A673 (cell line): ENCODE data around the gene CEP164. TPM values are rescaled to one million over a fixed set of nuclear protein-coding genes. Genes with fewer than 3 reads are reported as not detected.

ENCODE experiments used
- BruUV-seq: library from RNA; stranded (reverse); fragments of 400-500 nt; replicated peaks from 2 replicates; lab custom pipeline; 2021; lab: Mats Ljungman, UMichigan
- CTCF ChIA-PET: fragments of 300-600 bp; sonication (Branson Sonifier 250); formaldehyde crosslinking; loops from one replicate; lab custom pipeline; 2022; ENCODE audit warnings: antibody characterized with exemption; lab: Charles Lee
- POLR2A ChIA-PET: fragments of 300-600 bp; sonication (Branson Sonifier 250); formaldehyde crosslinking; loops from one replicate; lab custom pipeline; 2022; ENCODE audit warnings: antibody characterized with exemption; ENCODE audit not compliant: low non-redundant PET; lab: Charles Lee
- DNase-seq: peaks from one replicate; pipeline ENCODE4 v3.0.0-alpha.2; 2015; ENCODE audit warnings: low spot score
- H3K27ac ChIP-seq: fragments of 200-600 bp; sonication (generic); 2 replicates; pipeline ENCODE4 v1.5.1; 2016; ENCODE audit warnings: mixed run types, low read depth, mild to moderate bottlenecking, mixed read lengths, antibody characterized with exemption, low read length; ENCODE audit not compliant: poor library complexity, severe bottlenecking
- H3K27me3 ChIP-seq: fragments of 200-600 bp; sonication (generic); replicated peaks from 2 replicates; pipeline ENCODE4 v1.6.1; 2017; ENCODE audit warnings: mixed run types, low read depth, mild to moderate bottlenecking, mixed read lengths, antibody characterized with exemption, low read length; ENCODE audit not compliant: insufficient read depth, poor library complexity
- H3K36me3 ChIP-seq: fragments of 200-600 bp; sonication (generic); 2 replicates; pipeline ENCODE4 v1.6.1; 2016; ENCODE audit warnings: mixed run types, mild to moderate bottlenecking, mixed read lengths, antibody characterized with exemption, low read length; ENCODE audit not compliant: insufficient read depth, poor library complexity, severe bottlenecking
- H3K4me1 ChIP-seq: fragments of 200-600 bp; sonication (generic); 2 replicates; pipeline ENCODE4 v1.6.1; 2017; ENCODE audit warnings: mixed run types, mild to moderate bottlenecking, mixed read lengths, antibody characterized with exemption, low read length; ENCODE audit not compliant: insufficient read depth, poor library complexity, severe bottlenecking
- H3K4me3 ChIP-seq: fragments of 200-600 bp; sonication (generic); 2 replicates; pipeline ENCODE4 v1.5.1; 2016; ENCODE audit warnings: low read depth, mixed run types, mild to moderate bottlenecking, mixed read lengths, low read length; ENCODE audit not compliant: poor library complexity, severe bottlenecking
- H3K9me3 ChIP-seq: fragments of 200-600 bp; sonication (generic); 2 replicates; pipeline ENCODE4 v1.6.1; 2016; ENCODE audit warnings: mixed run types, low read depth, mild to moderate bottlenecking, mixed read lengths, antibody characterized with exemption, low read length; ENCODE audit not compliant: poor library complexity, severe bottlenecking
- CTCF ChIP-seq: fragments of 300-800, 200-600 bp; sonication (generic); conservative IDR thresholded peaks from 2 replicates; pipeline ENCODE4 v1.5.1; 2017; ENCODE audit warnings: low read depth, mild to moderate bottlenecking, antibody characterized with exemption, low read length, moderate library complexity, mixed read lengths
- EZH2 ChIP-seq: fragments of 200-600 bp; sonication (generic); IDR thresholded peaks from 2 replicates; pipeline ENCODE4 v1.6.1; 2017; ENCODE audit warnings: borderline replicate concordance, low read depth, mild to moderate bottlenecking, mixed read lengths, antibody characterized with exemption, low read length; ENCODE audit not compliant: poor library complexity, severe bottlenecking
- intact Hi-C: fragments of 100-400 bp; cut with micrococcal nuclease; formaldehyde crosslinking; loops from one replicate; pipeline ENCODE4 v1.10.0; 2022; ENCODE audit not compliant: unreplicated experiment
- total RNA-seq: library from RNA; stranded (reverse); gene quantifications from 2 replicates; pipeline ENCODE4 v1.2.3, GENCODE V29; 2021

The CEP164 gene
- total RNA-seq, 1 experiment from 2014 or later: 39.4 TPM

- H3K27me3 ChIP-seq: no peaks in the 10 kb centered on the region
- intact Hi-C loops: no loop called here
- CTCF ChIA-PET: no interaction called here
- peaks cover 7% of the 10 kb centered on the region for H3K4me1 ChIP-seq
- TF ChIP-seq CTCF: no peak
- no peak for TF ChIP-seq EZH2
- H3K9me3 ChIP-seq: no peaks in the 10 kb centered on the region
- peak overlapping the region; percentile 78 for H3K27ac ChIP-seq
- H3K4me3 ChIP-seq: peak overlapping the region; percentile 65
- DNase-seq: no peak
- POLR2A ChIA-PET: interaction anchor here (0.6 kb wide), 1 partner anchor 32 kb away, joined by 30 read pairs; no protein-coding TSS in a partner anchor
- no TSS peak for BruUV-seq
- H3K36me3 ChIP-seq: no peaks in the 10 kb centered on the region
Observed at GRCh38 chr11:117328375-117329010, 839 bp downstream of the CEP164 start.

- intact Hi-C loops: no loop called here
- ChIA-PET POLR2A (no interaction called here), CTCF (no interaction called here)
- Histone ChIP-seq H3K27ac (no peak overlapping the region), H3K27me3 (no peaks in the 10 kb centered on the region), H3K4me1 (peaks cover 7% of the 10 kb centered on the region), H3K4me3 (no peak overlapping the region), H3K9me3 (no peaks in the 10 kb centered on the region), H3K36me3 (no peaks in the 10 kb centered on the region)
- TF ChIP-seq EZH2 (no peak), CTCF (no peak)
- no peak for DNase-seq
- BruUV-seq: no TSS peak
Observed at GRCh38 chr11:117332843-117333242, 5.2 kb downstream of the CEP164 start.

- TF ChIP-seq EZH2: no peak
- TF ChIP-seq CTCF: no peak
- intact Hi-C loops: no loop called here
- Histone ChIP-seq H3K4me1 (peaks cover 2% of the 10 kb centered on the region), H3K27ac (no peak overlapping the region), H3K27me3 (no peaks in the 10 kb centered on the region), H3K9me3 (no peaks in the 10 kb centered on the region), H3K36me3 (no peaks in the 10 kb centered on the region), H3K4me3 (no peak overlapping the region)
- ChIA-PET CTCF (no interaction called here), POLR2A (no interaction called here)
- no TSS peak for BruUV-seq
- no peak for DNase-seq
Observed at GRCh38 chr11:117333917-117334316, 6.3 kb downstream of the CEP164 start.
